Activated naive CD4-positive, alpha-beta T cell (primary cell): ENCODE results near the gene FARP2.
"Not testable (repeated sequence)": the region's sequence is repeated elsewhere in the genome, so short reads cannot be mapped to it uniquely, and the experiment has no call there.

Experiments
- DNase-seq, 4 experiments: peaks; one replicate each; lab custom pipeline; 2025; lab: John Stamatoyannopoulos, UW

Gene FARP2

GRCh38 chr2:241505086-241505780, 149.1 kb downstream of the FARP2 start:
- DNase-seq: no peak

GRCh38 chr2:241505781-241506201, 149.7 kb downstream of the FARP2 start:
- no peak for DNase-seq

- not testable (repeated sequence) for DNase-seq
These were observed 150.2 kb downstream of the FARP2 start for GRCh38 chr2:241506317-241506716.

GRCh38 chr2:241506793-241507429, 150.8 kb downstream of the FARP2 start:
- DNase-seq: no peak

- peak in 1 of 4 experiments; percentile 55 for DNase-seq
These were observed 151.6 kb downstream of the FARP2 start for GRCh38 chr2:241507430-241508239.

- peak; percentile 93 to 97 (median 94) for DNase-seq
These were observed 152.4 kb downstream of the FARP2 start, which contains the start of gene STK25 for GRCh38 chr2:241508240-241509154. Gene STK25 (minus strand): TSS chr2:241508584. CDS start chr2:241508035, 549 bp downstream.

- DNase-seq: no peak
These were observed 153.2 kb downstream of the FARP2 start for GRCh38 chr2:241509155-241509784.

- no peak for DNase-seq
These were observed 155.1 kb downstream of the FARP2 start for GRCh38 chr2:241511091-241511741.

- DNase-seq: no peak
These were observed 158.5 kb downstream of the FARP2 start for GRCh38 chr2:241514553-241514952.

GRCh38 chr2:241514986-241515737, 159.1 kb downstream of the FARP2 start:
- no peak for DNase-seq

GRCh38 chr2:241516520-241516965, 160.5 kb downstream of the FARP2 start:
- no peak for DNase-seq

GRCh38 chr2:241517297-241517696, 161.2 kb downstream of the FARP2 start:
- no peak for DNase-seq

- DNase-seq: no peak
These were observed 163.6 kb downstream of the FARP2 start for GRCh38 chr2:241519669-241520068.

- no peak for DNase-seq
These were observed 166.4 kb downstream of the FARP2 start for GRCh38 chr2:241522477-241522876.

GRCh38 chr2:241525818-241526780, 170.0 kb downstream of the FARP2 start:
- not testable (repeated sequence) for DNase-seq

GRCh38 chr2:241530571-241530970, 174.5 kb downstream of the FARP2 start:
- no peak for DNase-seq

- DNase-seq: no peak
These were observed 175.2 kb downstream of the FARP2 start for GRCh38 chr2:241531161-241531722.

GRCh38 chr2:241532168-241532567, 176.1 kb downstream of the FARP2 start:
- DNase-seq: no peak
